Embryonic facial prominence (tissue), 1 donor: ENCODE measurements around the gene FRMPD2.
"Not testable (repeated sequence)": the region's sequence is repeated elsewhere in the genome, so short reads cannot be mapped to it uniquely, and the experiment has no call there.

ENCODE experiments used
- DNase-seq: peaks from one replicate; pipeline ENCODE4 v3.0.0-alpha.2; 2016; ENCODE audit errors: extremely low spot score

Gene FRMPD2

GRCh38 chr10:48139953-48140850 is 134.3 kb downstream of the FRMPD2 start:
- not testable (repeated sequence) for DNase-seq

- DNase-seq: not testable (repeated sequence)
Measured at GRCh38 chr10:48128954-48129353, 145.5 kb downstream of the FRMPD2 start.

GRCh38 chr10:48126251-48126650 is 148.2 kb downstream of the FRMPD2 start:
- not testable (repeated sequence) for DNase-seq

- not testable (repeated sequence) for DNase-seq
Measured at GRCh38 chr10:48125631-48126030, 148.9 kb downstream of the FRMPD2 start.

- not testable (repeated sequence) for DNase-seq
Measured at GRCh38 chr10:48122618-48123017, 151.9 kb downstream of the FRMPD2 start.

GRCh38 chr10:48110277-48110676 is 164.2 kb downstream of the FRMPD2 start:
- not testable (repeated sequence) for DNase-seq
